Cortex of kidney (tissue), 1 donor: ENCODE data around the gene EIF4E.
"Not testable (repeated sequence)": the region's sequence is repeated elsewhere in the genome, so short reads cannot be mapped to it uniquely, and the experiment has no call there.

Source experiments
- DNase-seq: peaks from one replicate; lab custom pipeline; 2025; lab: John Stamatoyannopoulos, UW

Gene EIF4E

GRCh38 chr4:98928505-98929340 is at the start of gene EIF4E:
Gene EIF4E, minus strand, starts transcription at chr4:98929133. Its CDS starts 21 bp downstream, at chr4:98929112.
- DNase-seq, result no peak

GRCh38 chr4:98977557-98977956 is 48.6 kb upstream of the EIF4E start:
- no peak for DNase-seq

GRCh38 chr4:98976716-98977115 is 47.8 kb upstream of the EIF4E start:
- no peak for DNase-seq

- no peak for DNase-seq
Observed at GRCh38 chr4:98969878-98970785, 41.2 kb upstream of the EIF4E start.

- DNase-seq, result no peak
Observed at GRCh38 chr4:98967786-98968329, 38.9 kb upstream of the EIF4E start.

- DNase-seq, result no peak
Observed at GRCh38 chr4:98966926-98967325, 38.0 kb upstream of the EIF4E start.

GRCh38 chr4:98963538-98964433 is 34.9 kb upstream of the EIF4E start:
- no peak for DNase-seq

- no peak for DNase-seq
Observed at GRCh38 chr4:98961770-98962169, 32.8 kb upstream of the EIF4E start.

GRCh38 chr4:98959411-98959810 is 30.5 kb upstream of the EIF4E start:
- no peak for DNase-seq

GRCh38 chr4:98958065-98958464 is 29.1 kb upstream of the EIF4E start:
- no peak for DNase-seq

GRCh38 chr4:98955229-98955628 is 26.3 kb upstream of the EIF4E start:
- no peak for DNase-seq

GRCh38 chr4:98951710-98952109 is 22.8 kb upstream of the EIF4E start:
- no peak for DNase-seq

GRCh38 chr4:98950925-98951324 is 22.0 kb upstream of the EIF4E start:
- DNase-seq, result no peak

GRCh38 chr4:98946359-98946758 is 17.4 kb upstream of the EIF4E start:
- no peak for DNase-seq

- DNase-seq, result no peak
Observed at GRCh38 chr4:98945297-98945850, 16.4 kb upstream of the EIF4E start.

- no peak for DNase-seq
Observed at GRCh38 chr4:98939892-98940298, 11.0 kb upstream of the EIF4E start.

GRCh38 chr4:98939438-98939837 is 10.5 kb upstream of the EIF4E start:
- no peak for DNase-seq

- DNase-seq, result no peak
Observed at GRCh38 chr4:98937986-98938720, 9.2 kb upstream of the EIF4E start.

GRCh38 chr4:98935633-98936032 is 6.7 kb upstream of the EIF4E start:
- DNase-seq, result no peak

GRCh38 chr4:98934851-98935250 is 5.9 kb upstream of the EIF4E start:
- DNase-seq, result not testable (repeated sequence)

- no peak for DNase-seq
Observed at GRCh38 chr4:98932539-98932938, 3.6 kb upstream of the EIF4E start.
